ENCODE measurements around the gene KRT222. TPM values are rescaled to one million over a fixed set of nuclear protein-coding genes. Genes with fewer than 3 reads are reported as not detected.

The KRT222 gene
- total and polyA plus RNA-seq, 5 donors = 0.45 to 1.5 (median 0.58) TPM

GRCh38 chr17:40615068-40615840, 49.7 kb downstream of the KRT222 start:
- 49% methylated on average over 7 of the region's 7 CpGs for WGBS
- intact Hi-C loops (cut with DNase I) = loop anchor here in 2 of 4 donors (5.0 to 10.0 kb wide), 2 partner anchors 177 to 180 kb away; partner anchors contain the start of gene KRT28 (in 1 of the 2)

DNA sequence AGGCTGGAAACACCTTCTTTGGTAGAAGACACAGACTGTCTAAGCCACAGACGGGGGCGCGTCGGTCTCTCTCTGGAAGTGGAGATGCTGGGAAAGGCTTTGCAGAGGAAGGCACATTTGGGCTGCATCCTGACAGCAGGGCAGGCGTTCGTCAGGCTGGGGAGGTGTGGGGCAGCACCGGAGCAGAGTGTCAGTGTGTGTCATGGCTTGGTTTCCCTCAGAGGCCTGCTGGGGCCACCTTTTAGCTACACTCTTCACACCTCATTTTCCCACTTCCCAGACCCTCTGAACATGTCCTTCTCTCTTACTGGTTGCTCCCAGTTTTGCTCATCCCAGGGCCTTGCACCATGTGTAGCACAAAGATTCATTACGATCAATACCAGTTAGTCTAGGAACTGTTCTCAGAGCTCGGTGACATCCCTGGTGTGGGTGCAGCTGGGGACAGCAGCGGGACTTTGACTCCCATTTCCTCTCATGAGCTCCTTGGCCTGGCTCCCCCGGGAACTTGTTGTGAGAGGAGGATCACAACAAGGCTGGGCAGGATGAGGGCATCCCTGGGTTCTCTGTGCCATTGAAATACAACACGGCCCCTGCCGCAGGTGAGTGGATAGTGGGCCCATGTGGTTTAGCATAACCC, 50.4 kb downstream of the KRT222 start:
- Histone ChIP-seq H3K4me1 (ENCODE audit: control insufficient read depth, insufficient read depth, low read length) (peaks cover 3% of the 10 kb centered on the region), H3K4me3 (ENCODE audit: low read length) (no peak overlapping the region), H3K9me3 (ENCODE audit: control insufficient read depth, low read length) (no peaks in the 10 kb centered on the region), H3K27me3 (ENCODE audit: control insufficient read depth, insufficient read depth) (no peaks in the 10 kb centered on the region), H3K27ac (ENCODE audit: low read length) (no peak overlapping the region)
- WGBS = 79% methylated on average over 13 of the region's 13 CpGs
- intact Hi-C loops (cut with DNase I) = loop anchor here in 2 of 4 donors (5.0 to 10.0 kb wide), 2 partner anchors 178 to 180 kb away; partner anchors contain the start of gene KRT28 (in 1 of the 2)
- no peak for ATAC-seq
- no peak for DNase-seq

More at GRCh38 chr17:40615068-40615840, 49.7 kb downstream of the KRT222 start:
- H3K27me3 ChIP-seq (ENCODE audit: control insufficient read depth, insufficient read depth) = no peaks in the 10 kb centered on the region
- H3K9me3 ChIP-seq (ENCODE audit: control insufficient read depth, low read length) = no peaks in the 10 kb centered on the region
- no peak overlapping the region for H3K4me3 ChIP-seq (ENCODE audit: low read length)
- H3K4me1 ChIP-seq (ENCODE audit: control insufficient read depth, insufficient read depth, low read length) = peaks cover 3% of the 10 kb centered on the region
- peak; percentile 53 to 54 for ATAC-seq
- no peak overlapping the region for H3K27ac ChIP-seq (ENCODE audit: low read length)
- DNase-seq = peak in 2 of 3 donors; percentile 42 to 67

DNA sequence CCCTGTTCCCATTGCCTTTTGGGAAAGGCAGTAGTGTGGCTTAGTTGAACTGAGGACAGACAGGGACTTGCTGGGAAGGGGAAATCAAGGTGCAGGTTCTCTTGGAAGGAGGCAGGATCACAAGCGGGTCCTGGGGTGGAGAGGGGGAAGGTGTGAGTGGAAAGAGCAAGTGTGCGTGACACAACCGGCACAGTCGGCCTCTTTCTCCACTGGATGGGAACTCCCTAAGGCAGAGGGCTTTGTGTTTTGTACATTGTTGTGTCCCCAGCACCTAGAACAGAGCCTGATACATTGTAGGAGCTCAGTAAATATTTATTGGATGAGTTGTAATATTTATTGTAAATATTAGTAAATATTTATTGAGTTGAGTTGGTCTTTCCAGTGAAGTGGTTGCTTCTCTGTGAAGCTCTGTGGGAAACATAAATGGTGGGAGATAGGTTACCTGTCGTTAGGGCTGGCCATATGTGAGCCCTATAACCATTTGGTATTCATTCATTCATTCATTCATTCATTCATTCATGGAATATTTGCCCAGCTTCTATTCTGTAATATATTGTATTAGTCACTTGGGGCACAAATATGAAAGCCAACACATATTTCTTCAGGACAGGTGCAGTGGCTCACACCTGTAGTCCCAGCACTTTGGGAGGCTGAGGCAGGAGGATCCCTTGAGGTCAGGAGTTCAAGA, 51.4 kb downstream of the KRT222 start:
- WGBS = 90% methylated on average over 5 of the region's 5 CpGs
- no peak overlapping the region for H3K4me3 ChIP-seq (ENCODE audit: low read length)
- DNase-seq (no peak), ATAC-seq (no peak)
- intact Hi-C loops (cut with DNase I) = loop anchor here in 1 of 4 donors (10.0 kb wide), 1 partner anchor 181 kb away; the partner anchor contains the start of gene KRT28
- H3K4me1 ChIP-seq (ENCODE audit: control insufficient read depth, insufficient read depth, low read length) = peaks cover 3% of the 10 kb centered on the region
- no peak overlapping the region for H3K27ac ChIP-seq (ENCODE audit: low read length)
- no peaks in the 10 kb centered on the region for H3K27me3 ChIP-seq (ENCODE audit: control insufficient read depth, insufficient read depth)
- no peaks in the 10 kb centered on the region for H3K9me3 ChIP-seq (ENCODE audit: control insufficient read depth, low read length)

DNA sequence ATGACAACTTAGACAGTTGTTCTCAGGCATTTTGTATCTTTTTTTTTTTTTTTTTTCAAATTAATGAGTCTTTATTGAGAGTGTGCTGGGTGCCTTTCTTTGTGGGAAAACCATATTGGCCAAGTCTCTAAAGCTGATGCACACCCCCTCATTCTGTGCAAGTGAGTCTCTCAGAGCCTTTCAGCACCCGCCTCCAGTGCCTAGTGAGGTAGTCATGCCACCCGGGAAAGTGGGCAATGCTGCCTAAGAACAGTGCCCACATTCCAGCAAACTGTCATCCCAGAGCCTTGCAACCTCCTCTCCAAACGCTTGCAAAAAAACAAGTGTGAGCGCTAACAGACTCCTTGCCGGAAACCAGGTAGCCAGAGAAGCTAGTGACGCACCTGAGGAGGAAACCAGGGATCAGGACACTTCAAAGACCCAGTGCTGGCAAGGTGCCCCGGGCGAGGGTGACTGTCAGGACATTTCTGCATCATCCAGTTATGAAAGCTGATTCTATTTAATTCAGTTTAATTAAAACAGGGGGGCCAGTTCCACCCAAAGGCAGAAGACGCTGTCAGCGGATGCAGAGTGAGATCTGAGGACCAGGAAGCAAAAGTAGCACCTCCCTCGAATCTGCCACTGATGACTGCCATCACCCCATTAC, 52.3 kb downstream of the KRT222 start:
- no peak overlapping the region for H3K4me3 ChIP-seq (ENCODE audit: low read length)
- WGBS = 72% methylated on average over 11 of the region's 11 CpGs
- H3K27ac ChIP-seq (ENCODE audit: low read length) = no peak overlapping the region
- H3K4me1 ChIP-seq (ENCODE audit: control insufficient read depth, insufficient read depth, low read length) = peaks cover under 1% of the 10 kb centered on the region
- DNase-seq (no peak), ATAC-seq (no peak)
- no peaks in the 10 kb centered on the region for H3K9me3 ChIP-seq (ENCODE audit: control insufficient read depth, low read length)
- intact Hi-C loops (cut with DNase I) = loop anchor here in 1 of 4 donors (10.0 kb wide), 1 partner anchor 182 kb away; the partner anchor contains the start of gene KRT28
- H3K27me3 ChIP-seq (ENCODE audit: control insufficient read depth, insufficient read depth) = no peaks in the 10 kb centered on the region

- 68% methylated on average over 7 of the region's 7 CpGs for WGBS
- no peak overlapping the region for H3K27ac ChIP-seq (ENCODE audit: low read length)
- H3K4me3 ChIP-seq (ENCODE audit: low read length) = no peak overlapping the region
- no peak for DNase-seq
- intact Hi-C loops (cut with DNase I) = loop anchor here in 1 of 4 donors (10.0 kb wide), 1 partner anchor 183 kb away; the partner anchor contains the start of gene KRT28
- H3K4me1 ChIP-seq (ENCODE audit: control insufficient read depth, insufficient read depth, low read length) = no peaks in the 10 kb centered on the region
- no peak for ATAC-seq
- no peaks in the 10 kb centered on the region for H3K9me3 ChIP-seq (ENCODE audit: control insufficient read depth, low read length)
- H3K27me3 ChIP-seq (ENCODE audit: control insufficient read depth, insufficient read depth) = no peaks in the 10 kb centered on the region
These were observed 53.0 kb downstream of the KRT222 start for GRCh38 chr17:40611840-40612474.

DNA sequence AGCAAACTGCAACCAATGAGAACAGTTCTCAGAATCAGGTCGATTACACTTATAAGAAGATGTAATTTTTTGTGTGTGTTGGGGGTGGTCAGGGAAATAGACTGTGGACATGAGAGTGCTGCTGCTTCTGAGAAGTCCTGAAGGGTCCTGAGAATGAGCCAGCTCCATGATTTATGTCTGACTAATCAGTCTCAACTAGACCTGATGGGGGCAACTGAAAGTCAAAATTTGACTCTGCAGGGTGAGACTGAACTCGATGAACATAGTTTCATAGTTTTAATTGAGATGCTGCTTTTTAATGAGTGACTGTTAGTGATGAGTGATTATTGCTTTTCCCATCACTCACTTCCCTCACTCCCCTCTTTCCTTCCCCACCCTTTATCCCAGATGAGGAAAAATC, 54.6 kb downstream of the KRT222 start:
- intact Hi-C loops (cut with DNase I) = loop anchor here in 1 of 4 donors (10.0 kb wide), 1 partner anchor 184 kb away; the partner anchor contains the start of gene KRT28
- Histone ChIP-seq H3K9me3 (ENCODE audit: control insufficient read depth, low read length) (no peaks in the 10 kb centered on the region), H3K4me1 (ENCODE audit: control insufficient read depth, insufficient read depth, low read length) (no peaks in the 10 kb centered on the region), H3K27ac (ENCODE audit: low read length) (no peak overlapping the region), H3K27me3 (ENCODE audit: control insufficient read depth, insufficient read depth) (no peaks in the 10 kb centered on the region), H3K4me3 (ENCODE audit: low read length) (no peak overlapping the region)
- ATAC-seq (no peak), DNase-seq (no peak)
- WGBS = 77% methylated on average over 2 of the region's 2 CpGs

- Histone ChIP-seq H3K4me1 (ENCODE audit: control insufficient read depth, insufficient read depth, low read length) (no peaks in the 10 kb centered on the region), H3K27ac (ENCODE audit: low read length) (no peak overlapping the region), H3K9me3 (ENCODE audit: control insufficient read depth, low read length) (no peaks in the 10 kb centered on the region), H3K27me3 (ENCODE audit: control insufficient read depth, insufficient read depth) (no peaks in the 10 kb centered on the region), H3K4me3 (ENCODE audit: low read length) (no peak overlapping the region)
- DNase-seq (no peak), ATAC-seq (no peak)
- 74% methylated on average over 6 of the region's 6 CpGs for WGBS
- intact Hi-C loops (cut with DNase I) = no loop called here
These were observed 56.9 kb downstream of the KRT222 start for GRCh38 chr17:40608061-40608581.

- intact Hi-C loops (cut with DNase I) = no loop called here
- WGBS = 77% methylated on average over 5 of the region's 5 CpGs
- no peak for DNase-seq
- Histone ChIP-seq H3K27ac (ENCODE audit: low read length) (no peak overlapping the region), H3K4me1 (ENCODE audit: control insufficient read depth, insufficient read depth, low read length) (no peaks in the 10 kb centered on the region), H3K27me3 (ENCODE audit: control insufficient read depth, insufficient read depth) (no peaks in the 10 kb centered on the region), H3K4me3 (ENCODE audit: low read length) (no peak overlapping the region), H3K9me3 (ENCODE audit: control insufficient read depth, low read length) (no peaks in the 10 kb centered on the region)
- ATAC-seq = no peak
These were observed 57.3 kb downstream of the KRT222 start for GRCh38 chr17:40607641-40608040.

DNA sequence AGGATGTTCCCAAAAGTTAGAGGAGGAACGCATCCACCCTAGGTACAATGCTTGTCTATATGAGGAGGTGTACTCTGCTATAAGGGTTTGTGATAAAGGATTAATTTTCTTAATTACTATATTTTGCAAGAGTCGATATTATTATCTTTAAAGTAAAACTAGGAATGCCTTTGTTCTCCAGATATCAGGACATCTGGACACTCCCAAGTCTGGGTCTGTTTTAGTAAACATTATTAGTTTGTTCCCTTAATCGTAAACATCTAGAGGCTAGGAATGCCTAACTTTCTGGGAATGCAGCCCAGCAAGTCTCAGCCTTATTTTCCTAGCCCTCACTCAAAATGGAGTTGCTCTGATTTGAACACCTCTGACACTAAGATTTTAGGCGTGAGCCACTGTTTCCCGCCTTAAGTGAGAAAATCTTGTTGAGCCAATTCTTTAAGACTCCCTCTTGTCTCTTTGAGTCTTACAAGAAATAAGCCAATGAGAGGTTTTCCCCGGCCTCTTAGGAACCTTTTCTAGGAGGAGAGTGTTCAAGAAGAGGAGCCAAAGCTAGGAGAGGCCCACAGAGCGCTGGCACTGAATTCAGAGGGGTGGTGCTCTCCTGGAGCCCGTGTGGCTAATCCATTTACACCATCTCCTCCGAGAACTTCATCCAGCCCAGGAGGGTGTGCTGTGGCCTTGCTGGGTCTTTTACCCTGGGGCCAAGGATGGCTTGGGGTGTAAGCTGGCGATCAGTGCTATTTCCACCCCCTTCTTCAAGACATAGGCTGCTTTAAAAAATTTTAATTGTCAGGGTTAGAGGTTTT, 58.2 kb downstream of the KRT222 start:
- no peak overlapping the region for H3K4me3 ChIP-seq (ENCODE audit: low read length)
- intact Hi-C loops (cut with DNase I) = no loop called here
- 64% methylated on average over 10 of the region's 10 CpGs for WGBS
- no peaks in the 10 kb centered on the region for H3K4me1 ChIP-seq (ENCODE audit: control insufficient read depth, insufficient read depth, low read length)
- H3K27ac ChIP-seq (ENCODE audit: low read length) = no peak overlapping the region
- DNase-seq (no peak), ATAC-seq (no peak)
- no peaks in the 10 kb centered on the region for H3K9me3 ChIP-seq (ENCODE audit: control insufficient read depth, low read length)
- no peaks in the 10 kb centered on the region for H3K27me3 ChIP-seq (ENCODE audit: control insufficient read depth, insufficient read depth)
